Measurements from ENCODE around the gene VCAN.

GRCh38 chr5:83539463-83539790 lies 67.9 kb downstream of the VCAN start:
- TF ChIP-seq REST (IDR thresholded peaks at IDR 0.05; ENCODE audit: insufficient read depth in 1 of 2, low read depth in 2 of 2, low read length in 2 of 2) (no peak), FOXP2 (optimal IDR thresholded peaks at IDR 0.05; ENCODE audit: borderline replicate concordance, extremely low read depth, extremely low read length, insufficient read depth) (no peak), SIN3A (IDR thresholded peaks at IDR 0.05; ENCODE audit: borderline replicate concordance, insufficient read depth, low read length) (no peak), TAF1 (IDR thresholded peaks at IDR 0.05; ENCODE audit: borderline replicate concordance, insufficient read depth, low read length) (no peak), POLR2AphosphoS5 (IDR thresholded peaks at IDR 0.05; ENCODE audit: low read depth, low read length) (no peak)
